ENCODE results near the gene CYLD. TPM values are rescaled to one million over a fixed set of nuclear protein-coding genes. Genes with fewer than 3 reads are reported as not detected.

Gene CYLD
- total RNA-seq, 1 experiment from 2014 or later: 11.9 TPM

DNA sequence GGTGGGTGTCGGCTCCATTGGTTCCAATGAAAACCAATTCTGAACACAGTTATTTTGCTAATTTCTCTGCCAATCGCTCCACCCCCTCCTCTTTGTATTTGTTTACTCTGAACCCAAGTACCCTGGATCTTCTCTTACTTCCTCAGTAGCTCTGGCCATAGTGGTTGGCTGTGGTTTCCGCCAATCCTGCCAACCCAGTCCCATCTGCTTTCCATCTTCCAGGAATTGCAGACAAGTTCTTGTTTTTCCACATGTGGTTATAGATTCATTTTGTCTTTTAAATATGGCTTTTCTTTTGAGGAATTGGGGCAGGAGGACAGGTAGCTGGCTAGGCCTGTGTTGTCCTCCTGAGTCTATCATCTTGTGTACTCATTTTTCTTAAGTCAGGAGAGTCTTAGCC lies 92.0 kb downstream of the CYLD start:
- Histone ChIP-seq H3K4me3 (replicated peaks in 1 of 2; ENCODE audit: low read depth in 1 of 2, low read length in 2 of 2) (no peak overlapping the region), H3K9ac (ENCODE audit: low read length) (no peak overlapping the region), H2AFZ (ENCODE audit: low read depth, low read length, poor library complexity, severe bottlenecking) (no peak overlapping the region), H3K9me3 (ENCODE audit: control insufficient read depth in 1 of 2, insufficient read depth in 1 of 2, low read depth in 1 of 2, low read length in 2 of 2) (no peaks in the 10 kb centered on the region), H3K4me2 (ENCODE audit: low read length) (no peak overlapping the region), H3K27me3 (ENCODE audit: insufficient read depth, low read length) (no peaks in the 10 kb centered on the region), H3K4me1 (ENCODE audit: control insufficient read depth in 1 of 2, insufficient read depth in 2 of 2, low read length in 2 of 2) (no peaks in the 10 kb centered on the region), H3K27ac (ENCODE audit: low read depth, low read length) (no peak overlapping the region), H3K79me2 (ENCODE audit: insufficient read depth, low read length) (no peaks in the 10 kb centered on the region), H3K36me3 (ENCODE audit: control insufficient read depth in 1 of 2, insufficient read depth in 2 of 2, low read length in 2 of 2) (no peaks in the 10 kb centered on the region), H3K9me2 (ENCODE audit: insufficient read depth) (no peaks in the 10 kb centered on the region), H4K20me1 (ENCODE audit: insufficient read depth) (no peaks in the 10 kb centered on the region)
- TF ChIP-seq ZFX (IDR thresholded peaks at IDR 0.05) (no peak), SP1 (IDR thresholded peaks at IDR 0.05; ENCODE audit: low read depth) (no peak), JUND (IDR thresholded peaks at IDR 0.05) (no peak), MAX (IDR thresholded peaks at IDR 0.05) (no peak), ELF1 (IDR thresholded peaks at IDR 0.05; ENCODE audit: borderline replicate concordance, low read depth) (no peak)
- ChIA-PET CTCF (no interaction called here), POLR2A (no interaction called here), RAD21 (ENCODE audit: low non-redundant PET in 1 of 2, low total read pairs in 2 of 2, uncharacterized antibody in 2 of 2, unreplicated experiment in 2 of 2) (no interaction called here)
- no peak for ATAC-seq
- BruUV-seq (replicated peaks): no TSS peak
- DNase-seq (ENCODE audit: low read depth, low spot score): no peak
- intact Hi-C loops (cut with micrococcal nuclease): no loop called here

DNA sequence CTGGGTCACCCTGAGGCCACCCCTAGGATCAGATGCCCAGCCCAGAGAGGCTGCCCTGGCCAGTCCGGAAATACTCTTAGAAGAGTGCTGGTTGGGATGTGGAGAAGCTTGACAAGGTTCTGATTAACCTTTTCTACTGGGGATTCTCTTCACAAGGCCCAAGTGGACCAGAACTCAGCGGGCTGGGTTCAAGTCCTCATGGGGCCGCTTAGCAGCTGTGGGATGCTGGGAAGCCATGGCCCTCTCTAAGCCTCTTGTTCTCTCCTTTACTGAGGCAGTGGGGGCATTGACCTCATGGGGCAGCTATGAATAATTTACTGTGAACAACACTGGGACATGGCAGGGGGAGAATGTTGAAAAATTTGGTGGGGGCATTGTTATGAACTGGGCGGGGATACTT lies 92.8 kb downstream of the CYLD start:
- ATAC-seq (no peak), DNase-seq (ENCODE audit: low read depth, low spot score) (no peak)
- no peaks in the 10 kb centered on the region for H3K36me3 ChIP-seq (ENCODE audit: control insufficient read depth in 1 of 2, insufficient read depth in 2 of 2, low read length in 2 of 2)
- no peaks in the 10 kb centered on the region for H3K27me3 ChIP-seq (ENCODE audit: insufficient read depth, low read length)
- ChIA-PET RAD21 (ENCODE audit: low non-redundant PET in 1 of 2, low total read pairs in 2 of 2, uncharacterized antibody in 2 of 2, unreplicated experiment in 2 of 2) (no interaction called here), CTCF (no interaction called here), POLR2A (no interaction called here)
- H3K9me2 ChIP-seq (ENCODE audit: insufficient read depth): no peaks in the 10 kb centered on the region
- intact Hi-C loops (cut with micrococcal nuclease): no loop called here
- H3K9me3 ChIP-seq (ENCODE audit: control insufficient read depth in 1 of 2, insufficient read depth in 1 of 2, low read depth in 1 of 2, low read length in 2 of 2): no peaks in the 10 kb centered on the region
- no peaks in the 10 kb centered on the region for H3K79me2 ChIP-seq (ENCODE audit: insufficient read depth, low read length)
- TF ChIP-seq YY1 (IDR thresholded peaks at IDR 0.05; ENCODE audit: extremely low read depth, insufficient replicate concordance, low read depth, low read length) (no peak), CTCF (IDR thresholded peaks at IDR 0.05 in 2 of 3, conservative IDR thresholded peaks at IDR 0.05 in 1 of 3; ENCODE audit: borderline replicate concordance in 1 of 3, insufficient read depth in 1 of 3, low read depth in 2 of 3, low read length in 2 of 3) (no peak), FOSL1 (IDR thresholded peaks at IDR 0.05; ENCODE audit: low read depth) (no peak), EGR1 (IDR thresholded peaks at IDR 0.05; ENCODE audit: low read depth) (no peak), SIN3A (IDR thresholded peaks at IDR 0.05; ENCODE audit: low read depth) (no peak), JUND (IDR thresholded peaks at IDR 0.05) (no peak), ATF3 (IDR thresholded peaks at IDR 0.05) (no peak), REST (IDR thresholded peaks at IDR 0.05; ENCODE audit: low read depth) (no peak), TCF7L2 (IDR thresholded peaks at IDR 0.05; ENCODE audit: borderline replicate concordance, extremely low read depth, insufficient read depth, insufficient read length) (no peak), ELF1 (IDR thresholded peaks at IDR 0.05; ENCODE audit: borderline replicate concordance, low read depth) (no peak), CBX3 (IDR thresholded peaks at IDR 0.05; ENCODE audit: low read depth) (no peak), SP1 (IDR thresholded peaks at IDR 0.05; ENCODE audit: low read depth) (no peak), MAX (IDR thresholded peaks at IDR 0.05) (no peak)
- no peaks in the 10 kb centered on the region for H4K20me1 ChIP-seq (ENCODE audit: insufficient read depth)
- H3K4me2 ChIP-seq (ENCODE audit: low read length): no peak overlapping the region
- no peaks in the 10 kb centered on the region for H3K4me1 ChIP-seq (ENCODE audit: control insufficient read depth in 1 of 2, insufficient read depth in 2 of 2, low read length in 2 of 2)
- no peak overlapping the region for H3K27ac ChIP-seq (ENCODE audit: low read depth, low read length)
- H3K9ac ChIP-seq (ENCODE audit: low read length): no peak overlapping the region
- H3K4me3 ChIP-seq (replicated peaks in 1 of 2; ENCODE audit: low read depth in 1 of 2, low read length in 2 of 2): no peak overlapping the region
- no peak overlapping the region for H2AFZ ChIP-seq (ENCODE audit: low read depth, low read length, poor library complexity, severe bottlenecking)
- BruUV-seq (replicated peaks): no TSS peak
